HT-29 (cell line): ENCODE results near the gene SPTLC2. TPM values are rescaled to one million over a fixed set of nuclear protein-coding genes. Genes with fewer than 3 reads are reported as not detected.

Experiments
- DNase-seq: peaks from one replicate; pipeline ENCODE4 v3.0.0-alpha.2; 2015; ENCODE audit warnings: low spot score
- total RNA-seq: library from RNA; depleted of rRNA; stranded (reverse); fragments of >200 nt; shearing (Covaris generic); gene quantifications from 2 replicates; pipeline ENCODE4 v1.2.3, GENCODE V29; 2014

SPTLC2 gene
- total RNA-seq, 1 experiment from 2014 or later, result 28.0 TPM

DNA sequence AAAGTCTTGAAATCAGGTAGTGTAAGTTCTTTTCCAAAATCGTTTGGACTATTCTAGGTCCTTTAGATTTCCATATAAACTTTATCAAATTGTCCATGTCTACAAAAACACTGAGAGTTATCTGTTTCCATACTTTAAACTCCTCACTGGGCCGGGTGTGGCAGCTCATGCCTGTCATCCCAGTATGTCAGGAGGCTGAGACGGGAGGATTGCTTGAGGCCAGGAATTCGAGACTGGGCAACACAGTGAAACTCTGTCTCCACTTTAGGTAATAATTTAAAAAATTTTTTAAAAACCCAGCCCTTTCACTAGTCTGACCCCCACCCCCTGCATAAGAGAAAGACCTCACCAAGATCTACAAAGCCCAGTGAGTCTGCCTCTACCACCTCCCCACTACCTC is 111.4 kb downstream of the SPTLC2 start:
- DNase-seq, result no peak

GRCh38 chr14:77503138-77503537 is 113.3 kb downstream of the SPTLC2 start:
- no peak for DNase-seq

DNA sequence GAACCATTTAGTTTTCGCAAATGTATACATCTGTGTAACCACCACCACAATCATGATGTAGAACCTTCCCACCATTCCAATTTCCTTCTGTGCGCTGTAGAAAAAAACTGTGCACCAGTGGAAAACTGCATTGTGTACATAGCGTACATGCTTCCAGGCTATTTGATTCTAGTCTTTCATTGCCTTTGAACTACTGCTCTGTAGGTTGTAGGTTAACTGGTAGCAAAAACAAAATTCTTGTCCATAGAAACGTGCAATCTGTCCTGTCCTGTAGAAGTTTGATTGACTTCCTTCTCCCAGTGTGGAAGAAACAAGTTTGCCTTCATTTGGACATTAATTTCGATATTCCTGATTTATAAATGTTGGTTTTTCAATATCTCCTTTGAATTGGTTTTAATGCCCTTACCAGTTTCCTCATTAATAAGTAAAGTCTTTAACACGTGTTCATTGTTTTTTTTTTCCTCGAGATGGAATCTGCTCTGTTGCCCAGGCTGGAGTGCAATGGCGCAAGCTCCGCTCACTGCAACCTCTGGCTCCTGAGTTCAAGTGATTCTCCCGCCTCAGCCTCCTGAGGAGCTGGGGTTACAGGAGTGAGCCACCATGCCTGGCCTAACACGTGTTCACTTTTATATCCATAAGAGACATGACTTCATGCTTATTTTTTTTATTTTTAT is 114.2 kb downstream of the SPTLC2 start:
- DNase-seq, result no peak

DNA sequence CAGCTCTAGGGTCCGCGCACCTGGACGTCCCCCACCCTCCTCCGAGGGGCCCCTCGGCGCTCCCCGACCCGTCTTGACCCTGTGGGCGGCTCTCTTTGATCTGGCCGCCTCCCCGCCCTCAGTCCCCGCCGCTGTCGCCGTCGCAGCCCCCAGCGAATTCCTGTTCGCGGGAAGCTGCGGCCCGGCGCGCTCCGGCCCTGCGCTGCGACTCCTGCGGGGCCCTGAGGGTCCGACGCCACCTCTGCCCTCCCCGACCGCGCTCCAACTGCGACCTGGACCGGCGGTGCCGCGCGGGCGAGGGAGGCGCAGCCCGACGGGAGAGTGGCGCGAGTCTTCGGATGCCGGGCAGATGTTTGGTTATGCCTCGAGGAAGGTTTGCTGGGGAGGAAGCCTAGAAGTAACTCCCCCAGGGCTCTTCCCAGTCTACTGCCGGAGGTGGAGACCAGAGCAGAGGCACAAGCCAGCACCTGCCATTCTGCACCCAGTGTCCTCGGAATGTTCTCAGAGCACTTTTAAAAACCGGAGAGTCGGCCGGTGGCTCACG is 117.4 kb downstream of the SPTLC2 start:
- no peak for DNase-seq

DNA sequence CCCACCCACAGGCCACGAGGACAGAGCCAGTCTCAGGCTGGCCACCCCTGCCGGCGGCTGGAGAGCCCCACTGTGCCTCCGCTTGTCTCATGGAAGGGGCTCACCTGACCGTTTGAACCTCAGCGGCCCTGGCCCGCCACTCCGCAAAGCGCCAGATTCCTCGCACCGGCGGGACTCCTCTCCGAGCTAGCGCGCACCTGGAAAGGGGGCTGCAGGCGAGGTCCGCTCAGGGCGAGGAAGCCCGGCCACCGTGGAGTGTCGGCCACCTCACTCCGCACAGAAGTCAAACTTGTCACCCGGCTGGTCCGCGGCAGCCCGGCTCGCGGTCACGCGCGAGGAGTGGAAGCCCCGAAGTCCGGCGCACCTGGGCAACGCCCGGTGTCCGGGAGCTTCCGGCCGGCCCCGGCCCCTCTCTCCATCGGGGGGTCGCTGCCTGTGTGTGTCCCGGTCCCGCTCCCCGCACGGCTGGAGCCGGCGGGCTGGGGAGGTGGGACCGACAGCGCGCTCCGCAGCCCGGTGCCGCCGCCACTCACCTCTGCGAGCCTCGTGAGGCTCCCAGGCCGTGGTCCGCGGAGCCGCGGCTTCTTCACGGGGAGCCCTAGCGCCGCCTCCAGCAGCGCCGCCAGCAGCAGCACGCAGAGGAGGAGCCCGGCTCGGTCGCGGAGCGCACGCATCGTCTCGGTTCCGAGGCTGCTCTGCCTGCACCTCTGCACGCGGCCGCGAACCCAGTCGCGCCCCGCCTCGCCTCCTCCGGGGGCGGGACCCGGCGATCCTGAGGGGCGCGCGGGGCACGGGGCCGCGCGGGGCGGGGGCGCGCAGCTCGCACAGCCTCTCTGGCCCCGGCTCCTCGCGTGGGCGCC is 118.1 kb downstream of the SPTLC2 start, which contains the start of gene ISM2:
Gene ISM2 (minus strand): TSS at position 697 of the 860 bp plus-strand sequence. CDS start 23 bp downstream, at position 674.
- DNase-seq, result no peak

- no peak for DNase-seq
Measured at GRCh38 chr14:77495334-77495733, 121.1 kb downstream of the SPTLC2 start.

GRCh38 chr14:77491056-77491455 is 125.4 kb downstream of the SPTLC2 start:
- DNase-seq, result no peak

- DNase-seq, result no peak
Measured at GRCh38 chr14:77490347-77490986, 126.0 kb downstream of the SPTLC2 start.

- no peak for DNase-seq
Measured at GRCh38 chr14:77489041-77489440, 127.4 kb downstream of the SPTLC2 start.

DNA sequence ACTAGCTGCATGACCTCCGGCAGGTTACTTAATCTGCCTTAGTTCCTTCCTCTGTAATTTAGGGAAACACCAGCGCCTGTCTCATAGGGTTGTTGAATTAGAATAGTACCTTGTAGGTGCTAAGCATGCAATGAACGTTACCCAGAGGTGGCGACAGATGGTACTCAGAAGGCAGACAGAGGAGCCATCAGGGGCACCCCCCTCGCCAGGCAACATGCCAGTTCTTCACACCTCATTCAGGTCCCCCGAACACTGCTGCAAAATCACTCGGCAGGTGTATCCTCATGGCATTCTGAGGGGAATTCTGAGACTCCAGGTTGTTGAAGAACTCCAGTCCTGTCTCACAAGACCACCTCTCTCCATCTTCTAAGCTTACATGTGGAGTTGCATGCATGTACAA is 127.9 kb downstream of the SPTLC2 start:
- no peak for DNase-seq

- no peak for DNase-seq
Measured at GRCh38 chr14:77485901-77486678, 130.3 kb downstream of the SPTLC2 start.

GRCh38 chr14:77485256-77485655 is 131.2 kb downstream of the SPTLC2 start:
- DNase-seq, result no peak

GRCh38 chr14:77482422-77482821 is 134.0 kb downstream of the SPTLC2 start:
- DNase-seq, result no peak

GRCh38 chr14:77478796-77479195 is 137.6 kb downstream of the SPTLC2 start:
- DNase-seq, result no peak

GRCh38 chr14:77478029-77478428 is 138.4 kb downstream of the SPTLC2 start:
- DNase-seq, result no peak

DNA sequence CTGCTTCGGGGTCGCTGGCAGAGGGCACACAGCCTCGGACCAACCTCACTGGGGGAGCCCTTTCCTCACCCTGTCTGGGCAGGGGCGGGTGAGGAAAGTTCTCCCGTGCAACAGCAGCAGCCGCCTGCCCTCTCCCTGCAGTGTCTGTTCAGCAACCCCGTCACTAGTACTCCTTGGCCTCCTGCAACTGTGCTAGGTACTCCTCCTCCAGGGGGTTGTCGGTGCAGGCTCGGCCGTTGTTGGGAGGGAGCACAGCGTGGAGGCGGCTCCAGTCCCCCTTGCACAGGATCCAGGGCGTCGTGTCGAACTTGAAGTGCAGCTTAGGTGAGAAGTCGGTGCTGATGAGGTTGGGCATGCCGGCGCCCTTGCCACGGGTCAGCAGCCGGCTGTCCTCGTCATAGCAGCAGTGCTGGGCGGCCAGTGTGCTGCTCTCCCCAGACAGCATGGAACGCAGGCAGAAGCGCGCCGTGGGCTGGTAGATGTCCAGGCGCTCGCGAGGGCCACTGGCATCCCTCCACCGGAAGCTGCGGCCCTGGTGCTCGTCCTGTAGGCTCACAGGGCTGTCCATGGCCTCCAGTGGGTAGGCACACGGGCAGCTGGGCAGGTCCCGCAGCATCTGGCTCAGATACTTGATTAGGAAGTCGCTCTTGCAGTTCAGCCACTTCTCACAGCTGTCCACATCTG is 140.9 kb downstream of the SPTLC2 start:
- no peak for DNase-seq

DNA sequence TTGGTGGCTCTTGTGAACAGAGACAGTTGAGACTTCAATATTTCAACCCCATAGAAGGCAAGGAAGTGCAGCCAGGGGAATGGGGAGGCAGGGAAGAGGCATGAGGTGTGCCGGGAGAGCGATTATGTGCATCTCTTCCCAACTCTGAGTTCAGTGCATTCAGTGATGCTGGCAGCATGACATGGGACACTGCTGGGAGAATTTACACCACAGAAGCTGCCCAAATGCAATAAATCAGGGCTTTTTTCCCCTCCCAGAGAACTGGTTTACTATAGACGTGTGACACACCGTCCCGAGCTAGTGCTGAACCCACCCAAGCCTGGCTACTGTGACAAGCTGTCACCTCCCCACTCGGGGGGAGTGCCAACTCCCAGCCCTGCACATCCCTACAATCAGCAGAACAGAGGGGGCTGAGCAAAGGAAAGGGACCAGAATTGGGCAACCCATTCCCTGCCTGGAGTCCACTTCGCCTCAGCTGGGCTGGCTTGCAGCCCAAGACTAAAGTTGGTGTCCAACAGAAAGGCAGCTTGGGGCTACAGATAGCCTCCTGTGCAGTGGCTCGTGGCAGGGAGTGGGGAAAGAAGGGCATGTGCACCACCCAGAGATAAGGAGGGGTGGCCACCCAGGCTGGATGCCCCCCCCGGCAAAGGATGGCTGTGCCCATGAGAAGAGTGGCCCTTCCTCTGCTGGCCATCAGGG is 141.8 kb downstream of the SPTLC2 start:
- DNase-seq, result no peak

GRCh38 chr14:77473921-77474320 is 142.5 kb downstream of the SPTLC2 start:
- DNase-seq, result no peak

DNA sequence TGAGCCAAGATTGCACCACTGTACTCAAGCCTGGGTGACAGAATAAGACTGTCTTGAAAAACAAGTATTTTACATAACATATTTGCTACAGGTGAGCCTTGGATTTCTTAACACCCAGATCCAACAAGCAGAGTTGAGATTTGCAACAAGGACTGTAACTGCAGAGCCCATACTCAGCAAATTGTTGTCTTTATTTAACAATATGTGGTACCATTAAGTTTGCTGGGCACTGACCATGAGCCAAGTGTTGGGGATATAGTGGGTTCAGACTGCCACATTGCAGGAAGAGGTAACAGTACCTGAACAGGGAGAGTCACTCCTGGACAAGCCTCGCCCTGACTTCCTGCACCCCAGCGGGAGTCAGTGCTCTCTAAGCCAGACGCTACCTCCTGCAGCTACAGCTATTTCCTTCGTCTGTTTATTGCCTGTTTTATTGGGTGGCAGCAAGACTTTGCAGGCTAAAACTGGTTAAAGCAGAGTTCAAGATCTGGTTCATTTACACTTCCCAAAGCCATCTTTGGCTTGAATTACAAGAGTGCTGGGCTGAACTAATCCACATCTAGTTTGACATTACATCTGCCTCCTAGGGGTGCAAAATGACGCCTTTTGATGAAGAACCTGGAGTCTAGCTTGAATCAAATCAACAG is 146.1 kb downstream of the SPTLC2 start:
- DNase-seq, result no peak

DNA sequence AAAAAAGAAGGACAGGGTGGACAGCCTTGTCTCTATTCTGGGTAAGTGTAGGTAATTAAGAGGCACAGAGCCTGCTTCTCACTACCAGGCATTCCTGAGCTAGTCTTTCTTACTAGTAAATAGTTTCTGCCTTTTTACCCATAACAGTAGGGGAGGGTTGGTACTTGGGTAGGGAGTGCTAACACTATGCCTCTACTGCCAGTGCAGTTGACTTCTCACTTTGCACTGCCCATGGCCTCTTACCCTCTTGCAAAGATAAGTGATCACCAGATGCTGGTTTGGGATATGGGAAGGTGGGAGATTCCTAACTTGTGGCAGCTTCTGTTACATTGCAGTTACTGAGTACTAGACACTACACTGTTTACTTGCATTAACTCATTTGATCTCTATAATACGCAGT is 146.9 kb downstream of the SPTLC2 start:
- no peak for DNase-seq
